IMR-90 (cell line): ENCODE results near the gene TFB2M. TPM values are rescaled to one million over a fixed set of nuclear protein-coding genes. Genes with fewer than 3 reads are reported as not detected.

Experiments
- ATAC-seq: fragments of 200-7000 bp; cut with Tn5 transposase; 2 replicates; pipeline ENCODE4 v1.9.1; 2020; ENCODE audit warnings: low read depth, mild to moderate bottlenecking, moderate library complexity
- BruUV-seq: library from RNA; stranded (reverse); fragments of 400-500 nt; replicated peaks from 2 replicates; lab custom pipeline; 2021; lab: Mats Ljungman, UMichigan
- CTCF ChIA-PET: fragments of 300-600 bp; formaldehyde crosslinking; extraction: SDS; loops from one replicate; lab custom pipeline; 2021; ENCODE audit warnings: antibody characterized with exemption; lab: Yijun Ruan, JAX
- POLR2A ChIA-PET: fragments of 300-600 bp; sonication (Branson Sonifier 250); formaldehyde crosslinking; loops from one replicate; lab custom pipeline; 2022; ENCODE audit warnings: antibody characterized with exemption; ENCODE audit not compliant: unreplicated experiment; lab: Charles Lee
- DNase-seq: peaks from one replicate; pipeline ENCODE4 v3.0.0; 2013
- H2AFZ ChIP-seq: replicated peaks from 2 replicates; pipeline ENCODE3; 2013; ENCODE audit warnings: low read length, mild to moderate bottlenecking; ENCODE audit not compliant: poor library complexity
- H2AK5ac ChIP-seq: 2 replicates; pipeline ENCODE4 v1.6.1; 2013; ENCODE audit warnings: low read depth, low read length, inconsistent platforms
- H2AK9ac ChIP-seq: replicated peaks from 2 replicates; pipeline ENCODE3; 2013; ENCODE audit warnings: mild to moderate bottlenecking, low read depth, low read length, moderate library complexity; ENCODE audit not compliant: poor library complexity
- H2BK120ac ChIP-seq: 2 replicates; pipeline ENCODE4 v1.6.1; 2013; ENCODE audit warnings: low read depth, low read length, inconsistent platforms
- H2BK15ac ChIP-seq: 3 replicates; pipeline ENCODE4 v1.6.1; 2013; ENCODE audit warnings: low read depth, low read length, inconsistent platforms
- H2BK20ac ChIP-seq: 2 replicates; pipeline ENCODE4 v1.6.1; 2013; ENCODE audit warnings: low read depth, mild to moderate bottlenecking, inconsistent platforms, low read length, moderate library complexity
- H2BK5ac ChIP-seq: 2 replicates; pipeline ENCODE4 v1.6.1; 2013; ENCODE audit warnings: mild to moderate bottlenecking, low read depth, low read length, inconsistent platforms; ENCODE audit not compliant: poor library complexity, severe bottlenecking
- H3K14ac ChIP-seq: replicated peaks from 2 replicates; pipeline ENCODE4 v1.6.1; 2013; ENCODE audit warnings: low read depth, low read length, inconsistent platforms
- H3K18ac ChIP-seq: 2 replicates; pipeline ENCODE4 v1.6.1; 2013; ENCODE audit warnings: low read depth, low read length, control low read depth
- H3K23ac ChIP-seq: 2 replicates; pipeline ENCODE4 v1.6.1; 2013; ENCODE audit warnings: low read depth, low read length, inconsistent platforms
- H3K27ac ChIP-seq: 2 replicates; pipeline ENCODE4 v1.5.1; 2013; ENCODE audit warnings: mild to moderate bottlenecking, control low read depth, low read length; ENCODE audit not compliant: insufficient read depth
- H3K27me3 ChIP-seq: 2 replicates; pipeline ENCODE4 v1.6.1; 2013; ENCODE audit warnings: low read length; ENCODE audit not compliant: control insufficient read depth, insufficient read depth
- H3K36me3 ChIP-seq: 2 replicates; pipeline ENCODE4 v1.6.1; 2013; ENCODE audit warnings: low read length, mixed read lengths; ENCODE audit not compliant: control insufficient read depth, insufficient read depth
- H3K4ac ChIP-seq: 2 replicates; pipeline ENCODE4 v1.6.1; 2013; ENCODE audit warnings: low read depth, low read length, inconsistent platforms
- H3K4me1 ChIP-seq: 2 replicates; pipeline ENCODE4 v1.6.1; 2013; ENCODE audit warnings: low read length, mixed read lengths; ENCODE audit not compliant: control insufficient read depth, insufficient read depth
- H3K4me2 ChIP-seq: 2 replicates; pipeline ENCODE4 v1.6.1; 2013; ENCODE audit warnings: low read depth, mild to moderate bottlenecking, control low read depth, low read length, moderate library complexity
- H3K4me3 ChIP-seq: 2 replicates; pipeline ENCODE4 v1.5.1; 2013; ENCODE audit warnings: low read depth, mild to moderate bottlenecking, control low read depth, low read length, moderate library complexity; ENCODE audit not compliant: insufficient read depth
- H3K56ac ChIP-seq: 2 replicates; pipeline ENCODE4 v1.6.1; 2013; ENCODE audit warnings: low read length, inconsistent platforms; ENCODE audit not compliant: insufficient read depth; ENCODE audit errors: extremely low read depth
- H3K79me1 ChIP-seq, 2 experiments: 2 replicates each; pipeline ENCODE4 v1.6.1; 2013; ENCODE audit warnings: low read length in 2 of 2, inconsistent platforms in 1 of 2, low read depth in 1 of 2
- H3K9ac ChIP-seq: 2 replicates; pipeline ENCODE4 v1.6.1; 2013; ENCODE audit warnings: low read depth, low read length, control low read depth
- H3K9me1 ChIP-seq: 2 replicates; pipeline ENCODE4 v1.6.1; 2013; ENCODE audit warnings: low read length, inconsistent platforms; ENCODE audit not compliant: insufficient read depth
- H3K9me3 ChIP-seq: 2 replicates; pipeline ENCODE4 v1.6.1; 2013; ENCODE audit warnings: low read length; ENCODE audit not compliant: control insufficient read depth, insufficient read depth
- H4K20me1 ChIP-seq: 2 replicates; pipeline ENCODE4 v1.6.1; 2013; ENCODE audit warnings: low read length, inconsistent platforms; ENCODE audit not compliant: insufficient read depth
- H4K5ac ChIP-seq: 2 replicates; pipeline ENCODE4 v1.6.1; 2013; ENCODE audit warnings: mild to moderate bottlenecking, low read depth, low read length, control low read depth
- H4K8ac ChIP-seq, 2 experiments: 2 replicates each; pipeline ENCODE4 v1.6.1; 2013; ENCODE audit warnings: low read depth in 2 of 2, low read length in 2 of 2, control low read depth in 1 of 2, inconsistent platforms in 1 of 2
- H4K91ac ChIP-seq: 2 replicates; pipeline ENCODE4 v1.6.1; 2013; ENCODE audit warnings: low read depth, low read length, inconsistent platforms; ENCODE audit not compliant: insufficient read depth
- BHLHE40 ChIP-seq: fragments of 150-350 bp; IDR thresholded peaks from 2 replicates; pipeline ENCODE4 v1.6.1; 2016; ENCODE audit warnings: mild to moderate bottlenecking, low read depth, low read length
- CEBPB ChIP-seq: IDR thresholded peaks from 2 replicates; pipeline ENCODE4 v1.6.1; 2012; ENCODE audit warnings: low read depth, low read length, improper control_type of control experiment
- CHD1 ChIP-seq: IDR thresholded peaks from 2 replicates; pipeline ENCODE4 v1.6.1; 2012; ENCODE audit warnings: low read depth, low read length, improper control_type of control experiment
- FOS ChIP-seq: fragments of 150-350 bp; IDR thresholded peaks from 2 replicates; pipeline ENCODE4 v1.6.1; 2016; ENCODE audit warnings: low read depth, low read length
- MAFK ChIP-seq: IDR thresholded peaks from 2 replicates; pipeline ENCODE4 v1.6.1; 2012; ENCODE audit warnings: low read depth, low read length, improper control_type of control experiment
- MAZ ChIP-seq: IDR thresholded peaks from 2 replicates; pipeline ENCODE4 v1.6.1; 2012; ENCODE audit warnings: low read depth, mild to moderate bottlenecking, low read length, improper control_type of control experiment, moderate library complexity, borderline replicate concordance
- MXI1 ChIP-seq: IDR thresholded peaks from 2 replicates; pipeline ENCODE4 v1.6.1; 2012; ENCODE audit warnings: low read depth, mild to moderate bottlenecking, low read length, moderate library complexity, borderline replicate concordance
- NFE2L2 ChIP-seq: fragments of 150-350 bp; IDR thresholded peaks from 2 replicates; pipeline ENCODE4 v1.6.1; 2016; ENCODE audit warnings: low read depth, mild to moderate bottlenecking, low read length
- POLR2A ChIP-seq: IDR thresholded peaks from 2 replicates; pipeline ENCODE4 v1.6.1; 2012; ENCODE audit warnings: mild to moderate bottlenecking, low read depth, low read length
- RAD21 ChIP-seq: IDR thresholded peaks from 2 replicates; pipeline ENCODE4 v1.6.1; 2012; ENCODE audit warnings: low read length, improper control_type of control experiment
- RCOR1 ChIP-seq: IDR thresholded peaks from 2 replicates; pipeline ENCODE4 v1.6.1; 2012; ENCODE audit warnings: mild to moderate bottlenecking, low read length, improper control_type of control experiment; ENCODE audit not compliant: insufficient replicate concordance
- RFX5 ChIP-seq: IDR thresholded peaks from 2 replicates; pipeline ENCODE4 v1.8.0; 2012; ENCODE audit warnings: low read depth, mild to moderate bottlenecking, low read length, moderate library complexity
- SMC3 ChIP-seq: fragments of 150-350 bp; IDR thresholded peaks from 2 replicates; pipeline ENCODE4 v1.6.1; 2016; ENCODE audit warnings: low read depth, mild to moderate bottlenecking, antibody characterized with exemption, low read length, moderate library complexity
- WGBS, 2 experiments: methylation state at CpG; one replicate each; pipeline versions ENCODE4 v1.1.5 to v1.1.7; 2013; ENCODE audit warnings: missing lambda C conversion rate in 2 of 2; ENCODE audit not compliant: insufficient read length in 1 of 2; ENCODE audit errors: extremely low coverage in 2 of 2; 5-methylcytosine and 5-hydroxymethylcytosine counted together
- dilution Hi-C: fragments of 300-500 bp; cut with HindIII; formaldehyde crosslinking; loops from one replicate; pipeline ENCODE4 v1.14.3; 2018; ENCODE audit warnings: low sequenced_read_pairs; ENCODE audit not compliant: unreplicated experiment
- in situ Hi-C: fragments of 300-500 bp; cut with MboI; formaldehyde crosslinking; loops from 3 replicates; pipeline ENCODE4 v1.14.3; 2019; ENCODE audit warnings: low sequenced_read_pairs, inconsistent platforms, mixed read lengths
- intact Hi-C: fragments of 100-400 bp; cut with micrococcal nuclease; formaldehyde crosslinking; loops from 2 replicates; pipeline ENCODE4 v1.10.0; 2022
- polyA plus RNA-seq, 3 experiments: library from polyadenylated mRNA; depleted of rRNA; stranded (reverse); fragments of >200 nt; gene quantifications; 2 replicates each; pipeline ENCODE4 v1.2.3, GENCODE V29; 2012; ENCODE audit warnings: low replicate concordance in 1 of 3
- total RNA-seq: library from RNA; depleted of rRNA; stranded (reverse); fragments of >200 nt; gene quantifications from 2 replicates; pipeline ENCODE4 v1.2.3, GENCODE V29; 2012
- TF ChIP-seq, protein P1 (sequence below): fragments of 150-350 bp; IDR thresholded peaks from 2 replicates; pipeline ENCODE4 v1.6.1; 2017; ENCODE audit warnings: mild to moderate bottlenecking, antibody characterized with exemption, low read length, low read depth
- TF ChIP-seq, protein P2 (sequence below): fragments of 150-350 bp; IDR thresholded peaks from 2 replicates; pipeline ENCODE4 v1.6.1; 2016; ENCODE audit warnings: low read depth, mild to moderate bottlenecking, low read length, moderate library complexity, borderline replicate concordance
- TF ChIP-seq, protein P3 (sequence below): conservative IDR thresholded peaks from 2 replicates; pipeline ENCODE4 v1.5.1; 2012; ENCODE audit warnings: mild to moderate bottlenecking, low read depth, low read length, improper control_type of control experiment

TFB2M gene
- total and polyA plus RNA-seq, 2 of the 4 experiments (the other 2 are of a cell fraction), result 13.3 to 15.7 TPM

DNA sequence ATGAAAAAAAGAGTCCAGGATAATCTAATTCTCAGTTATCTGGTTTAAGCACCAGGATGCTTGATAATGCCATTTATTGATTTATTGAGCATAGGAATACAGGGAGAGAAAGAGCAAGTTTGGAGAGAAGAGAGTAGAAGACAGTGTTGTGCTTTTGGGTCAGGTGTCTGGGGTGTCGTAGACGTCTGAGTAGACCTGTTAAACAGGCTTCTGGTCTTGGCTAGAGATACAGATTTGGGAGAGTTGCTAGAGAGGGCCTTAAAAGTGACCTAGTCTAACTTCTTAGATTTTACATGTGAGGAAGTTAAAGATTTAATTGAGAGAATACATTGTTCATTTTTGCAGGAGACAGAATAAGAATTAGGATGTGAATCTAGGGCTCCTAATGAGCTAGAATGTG is 34.5 kb upstream of the TFB2M start:
- peaks cover 2% of the 10 kb centered on the region; the same call in 1 of the 2 replicates for H3K36me3 ChIP-seq
- H3K18ac ChIP-seq, result no peak overlapping the region
- CTCF ChIA-PET, result no interaction called here
- H3K4ac ChIP-seq, result no peak overlapping the region
- H4K5ac ChIP-seq, result no peak overlapping the region
- no peaks in the 10 kb centered on the region for H3K27me3 ChIP-seq
- H3K4me1 ChIP-seq, result peaks cover 6% of the 10 kb centered on the region
- H2BK15ac ChIP-seq, result no peak overlapping the region
- intact Hi-C loops, result no loop called here
- no peak overlapping the region for H3K4me3 ChIP-seq
- in situ Hi-C loops, result no loop called here
- H3K9ac ChIP-seq, result no peak overlapping the region
- H4K8ac ChIP-seq, result no peak overlapping the region
- no peak overlapping the region for H3K4me2 ChIP-seq
- no peak overlapping the region for H2BK5ac ChIP-seq
- no peaks in the 10 kb centered on the region; the same call in none of the 2 replicates for H3K9me3 ChIP-seq
- H4K91ac ChIP-seq, result no peak overlapping the region
- no peak overlapping the region for H2AFZ ChIP-seq
- H2AK5ac ChIP-seq, result no peak overlapping the region
- H2BK120ac ChIP-seq, result no peak overlapping the region
- H3K14ac ChIP-seq, result no peak overlapping the region
- dilution Hi-C loops, result no loop called here
- H2BK20ac ChIP-seq, result no peak overlapping the region
- 100% methylated on average over 2 of the region's 2 CpGs; no CpG with 5 or more reads in 1 of the 2 experiments for WGBS, 2 experiments
- no peak overlapping the region for H3K23ac ChIP-seq
- no TSS peak for BruUV-seq
- TF ChIP-seq MAFK (no peak), NFE2L2 (no peak), CHD1 (no peak), SMC3 (no peak), MXI1 (no peak), FOS (no peak), RFX5 (no peak), RCOR1 (no peak), BHLHE40 (no peak), CEBPB (no peak), RAD21 (no peak), POLR2A (no peak), MAZ (no peak)
- TF ChIP-seq, protein P1, sequence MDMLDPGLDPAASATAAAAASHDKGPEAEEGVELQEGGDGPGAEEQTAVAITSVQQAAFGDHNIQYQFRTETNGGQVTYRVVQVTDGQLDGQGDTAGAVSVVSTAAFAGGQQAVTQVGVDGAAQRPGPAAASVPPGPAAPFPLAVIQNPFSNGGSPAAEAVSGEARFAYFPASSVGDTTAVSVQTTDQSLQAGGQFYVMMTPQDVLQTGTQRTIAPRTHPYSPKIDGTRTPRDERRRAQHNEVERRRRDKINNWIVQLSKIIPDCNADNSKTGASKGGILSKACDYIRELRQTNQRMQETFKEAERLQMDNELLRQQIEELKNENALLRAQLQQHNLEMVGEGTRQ, result no peak
- TF ChIP-seq, protein P2, sequence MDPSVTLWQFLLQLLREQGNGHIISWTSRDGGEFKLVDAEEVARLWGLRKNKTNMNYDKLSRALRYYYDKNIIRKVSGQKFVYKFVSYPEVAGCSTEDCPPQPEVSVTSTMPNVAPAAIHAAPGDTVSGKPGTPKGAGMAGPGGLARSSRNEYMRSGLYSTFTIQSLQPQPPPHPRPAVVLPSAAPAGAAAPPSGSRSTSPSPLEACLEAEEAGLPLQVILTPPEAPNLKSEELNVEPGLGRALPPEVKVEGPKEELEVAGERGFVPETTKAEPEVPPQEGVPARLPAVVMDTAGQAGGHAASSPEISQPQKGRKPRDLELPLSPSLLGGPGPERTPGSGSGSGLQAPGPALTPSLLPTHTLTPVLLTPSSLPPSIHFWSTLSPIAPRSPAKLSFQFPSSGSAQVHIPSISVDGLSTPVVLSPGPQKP, result no peak
- TF ChIP-seq, protein P3, sequence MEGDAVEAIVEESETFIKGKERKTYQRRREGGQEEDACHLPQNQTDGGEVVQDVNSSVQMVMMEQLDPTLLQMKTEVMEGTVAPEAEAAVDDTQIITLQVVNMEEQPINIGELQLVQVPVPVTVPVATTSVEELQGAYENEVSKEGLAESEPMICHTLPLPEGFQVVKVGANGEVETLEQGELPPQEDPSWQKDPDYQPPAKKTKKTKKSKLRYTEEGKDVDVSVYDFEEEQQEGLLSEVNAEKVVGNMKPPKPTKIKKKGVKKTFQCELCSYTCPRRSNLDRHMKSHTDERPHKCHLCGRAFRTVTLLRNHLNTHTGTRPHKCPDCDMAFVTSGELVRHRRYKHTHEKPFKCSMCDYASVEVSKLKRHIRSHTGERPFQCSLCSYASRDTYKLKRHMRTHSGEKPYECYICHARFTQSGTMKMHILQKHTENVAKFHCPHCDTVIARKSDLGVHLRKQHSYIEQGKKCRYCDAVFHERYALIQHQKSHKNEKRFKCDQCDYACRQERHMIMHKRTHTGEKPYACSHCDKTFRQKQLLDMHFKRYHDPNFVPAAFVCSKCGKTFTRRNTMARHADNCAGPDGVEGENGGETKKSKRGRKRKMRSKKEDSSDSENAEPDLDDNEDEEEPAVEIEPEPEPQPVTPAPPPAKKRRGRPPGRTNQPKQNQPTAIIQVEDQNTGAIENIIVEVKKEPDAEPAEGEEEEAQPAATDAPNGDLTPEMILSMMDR, result no peak
- ATAC-seq, result no peak
- H2AK9ac ChIP-seq, result no peak overlapping the region
- H3K79me1 ChIP-seq, result peaks cover 18 to 73% of the 10 kb centered on the region in 2 experiments
- H4K20me1 ChIP-seq, result peaks cover 8% of the 10 kb centered on the region; the same call in 1 of the 2 replicates
- DNase-seq, result no peak
- POLR2A ChIA-PET, result no interaction called here
- H3K9me1 ChIP-seq, result peaks cover 15% of the 10 kb centered on the region
- no peak overlapping the region for H3K27ac ChIP-seq
- H3K56ac ChIP-seq, result no peak overlapping the region
